SH-SY5Y (cell line): ENCODE measurements around the gene EDEM2.

Source experiments
- GATA2 ChIP-seq: IDR thresholded peaks from 2 replicates; pipeline ENCODE4 v1.6.1; 2011; ENCODE audit warnings: mild to moderate bottlenecking, low read depth, low read length
- GATA3 ChIP-seq: IDR thresholded peaks from 2 replicates; pipeline ENCODE4 v1.6.1; 2011; ENCODE audit warnings: low read depth, mild to moderate bottlenecking, low read length, moderate library complexity

- TF ChIP-seq GATA2 (no peak), GATA3 (no peak)
Observed at GRCh38 chr20:35108921-35109320, 38.2 kb downstream of the EDEM2 start.
